ACC112 (cell line): Measurements from ENCODE around the gene BSN.

ENCODE experiments used
- H2AFZ ChIP-seq: fragments of 200-600 bp; sonication (generic); one replicate; pipeline ENCODE4 v1.6.0; 2017; ENCODE audit warnings: antibody characterized with exemption, low read length; ENCODE audit not compliant: unreplicated experiment
- H3K27ac ChIP-seq: fragments of 200-600 bp; sonication (generic); 2 replicates; pipeline ENCODE4 v1.5.1; 2014; ENCODE audit warnings: low read depth, mild to moderate bottlenecking, antibody characterized with exemption, low read length, moderate library complexity
- H3K27me3 ChIP-seq: fragments of 200-600 bp; sonication (generic); 2 replicates; pipeline ENCODE4 v1.6.1; 2014; ENCODE audit warnings: mild to moderate bottlenecking, antibody characterized with exemption, low read length, moderate library complexity, mixed read lengths; ENCODE audit not compliant: insufficient read depth
- H3K36me3 ChIP-seq: fragments of 200-600 bp; sonication (generic); 2 replicates; pipeline ENCODE4 v1.6.1; 2016; ENCODE audit warnings: mild to moderate bottlenecking, antibody characterized with exemption, low read length, moderate library complexity, mixed read lengths; ENCODE audit not compliant: insufficient read depth
- H3K4me1 ChIP-seq: fragments of 200-600 bp; sonication (generic); one replicate; pipeline ENCODE4 v1.6.1; 2016; ENCODE audit warnings: low read length, mixed read lengths; ENCODE audit not compliant: insufficient read depth, unreplicated experiment, control insufficient read depth
- H3K4me3 ChIP-seq: fragments of 200-600 bp; sonication (generic); 2 replicates; pipeline ENCODE4 v1.5.1; 2014; ENCODE audit warnings: mild to moderate bottlenecking, low read depth, low read length
- H3K79me2 ChIP-seq: fragments of 200-600 bp; sonication (generic); one replicate; pipeline ENCODE4 v1.6.0; 2016; ENCODE audit warnings: low read length; ENCODE audit not compliant: control insufficient read depth, unreplicated experiment, insufficient read depth

Gene BSN

DNA sequence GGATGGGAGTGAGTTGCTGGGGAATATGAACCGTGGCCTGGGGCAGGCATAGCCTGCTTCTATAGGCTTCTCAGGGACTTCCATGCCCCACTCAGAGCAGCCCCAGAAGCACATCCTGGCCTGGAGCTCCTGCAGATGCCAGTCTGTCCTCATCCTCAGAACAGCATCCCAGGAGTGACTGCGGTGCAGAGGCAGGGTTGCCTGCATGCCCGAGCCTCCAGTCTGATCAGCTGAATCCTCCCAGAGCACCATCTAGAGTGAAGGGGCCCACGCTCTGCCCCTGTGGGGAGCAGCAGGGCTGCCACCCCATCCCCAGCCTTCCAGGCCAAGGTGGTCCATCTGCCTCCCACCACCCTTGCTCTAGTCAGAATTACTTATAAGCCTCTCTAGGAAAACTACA is 75.2 kb downstream of the BSN start:
- Histone ChIP-seq H3K36me3 (no peaks in the 10 kb centered on the region), H3K79me2 (no peaks in the 10 kb centered on the region), H3K4me3 (no peak overlapping the region), H2AFZ (no peak overlapping the region), H3K27ac (no peak overlapping the region), H3K27me3 (0 out of 2 replicates have a peak, but pooled peaks cover 14% of the 10 kb centered on the region), H3K4me1 (no peaks in the 10 kb centered on the region)

DNA sequence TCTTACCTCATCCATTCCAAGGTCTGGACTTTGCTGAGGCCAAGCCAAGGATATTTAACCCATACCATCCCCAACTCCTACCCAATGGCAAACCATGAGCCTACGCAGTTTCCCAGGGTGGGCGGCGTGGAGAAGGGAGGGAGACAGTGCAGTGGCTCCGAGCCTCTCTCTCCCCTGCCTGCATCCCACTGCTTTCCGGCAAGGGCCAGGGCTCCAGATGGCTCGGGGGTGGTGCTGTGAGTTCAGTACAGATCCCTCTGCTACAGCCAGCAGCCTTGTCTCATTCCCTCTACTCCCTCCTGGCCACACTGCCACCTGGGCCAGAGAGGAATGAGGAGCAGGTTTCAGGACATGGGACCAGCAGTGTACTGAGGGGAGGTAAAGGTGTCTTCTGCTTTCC is 75.6 kb downstream of the BSN start:
- no peak overlapping the region for H3K27ac ChIP-seq
- no peaks in the 10 kb centered on the region for H3K4me1 ChIP-seq
- 0 out of 2 replicates have a peak, but pooled peaks cover 16% of the 10 kb centered on the region for H3K27me3 ChIP-seq
- no peak overlapping the region for H3K4me3 ChIP-seq
- no peaks in the 10 kb centered on the region for H3K36me3 ChIP-seq
- H2AFZ ChIP-seq: no peak overlapping the region
- no peaks in the 10 kb centered on the region for H3K79me2 ChIP-seq

DNA sequence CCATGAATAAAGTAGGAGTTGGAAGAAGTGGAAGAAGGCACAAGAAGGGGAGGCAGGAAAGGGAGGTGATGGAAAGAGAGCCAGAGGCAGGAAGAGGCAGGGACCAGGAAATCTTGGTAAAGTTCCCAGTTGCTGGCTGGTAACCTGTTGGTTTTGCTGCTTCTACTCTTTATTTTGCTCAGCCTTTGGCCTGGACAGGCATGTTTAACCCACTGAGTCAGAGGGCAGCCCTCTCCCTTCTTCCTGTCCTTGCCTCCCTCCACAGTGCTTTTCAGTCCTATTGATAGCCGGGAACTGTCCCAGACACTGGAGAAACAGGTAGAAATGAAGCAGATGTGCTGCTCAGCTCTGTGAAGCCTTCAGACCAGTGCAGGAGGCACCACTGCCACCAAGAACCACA is 76.5 kb downstream of the BSN start:
- no peak overlapping the region for H2AFZ ChIP-seq
- H3K4me3 ChIP-seq: no peak overlapping the region
- peaks cover 24% of the 10 kb centered on the region for H3K27me3 ChIP-seq
- H3K27ac ChIP-seq: no peak overlapping the region
- no peaks in the 10 kb centered on the region for H3K4me1 ChIP-seq
- H3K79me2 ChIP-seq: no peaks in the 10 kb centered on the region
- no peaks in the 10 kb centered on the region for H3K36me3 ChIP-seq

DNA sequence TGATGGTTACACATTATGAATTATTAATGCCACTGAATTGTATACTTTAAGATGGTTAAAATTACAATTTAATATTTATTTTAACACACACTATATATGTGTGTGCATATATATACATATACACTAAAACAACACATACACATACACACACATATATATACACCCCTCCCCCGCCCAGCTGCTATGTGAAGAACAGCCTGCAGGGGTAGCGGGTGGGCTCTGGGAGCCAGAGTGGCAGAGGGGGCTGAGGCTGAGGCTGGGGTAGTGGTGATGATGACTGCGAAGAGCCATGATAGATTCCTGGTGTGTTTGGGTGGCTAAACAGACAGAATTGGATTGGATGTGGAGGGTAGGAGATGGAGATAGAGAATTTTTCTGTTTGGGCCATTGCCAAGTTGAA is 80.5 kb downstream of the BSN start:
- no peak overlapping the region for H3K4me3 ChIP-seq
- no peaks in the 10 kb centered on the region for H3K79me2 ChIP-seq
- no peak overlapping the region for H3K27ac ChIP-seq
- H2AFZ ChIP-seq: no peak overlapping the region
- H3K27me3 ChIP-seq: peaks cover 14% of the 10 kb centered on the region
- peaks cover 7% of the 10 kb centered on the region for H3K4me1 ChIP-seq
- H3K36me3 ChIP-seq: no peaks in the 10 kb centered on the region

DNA sequence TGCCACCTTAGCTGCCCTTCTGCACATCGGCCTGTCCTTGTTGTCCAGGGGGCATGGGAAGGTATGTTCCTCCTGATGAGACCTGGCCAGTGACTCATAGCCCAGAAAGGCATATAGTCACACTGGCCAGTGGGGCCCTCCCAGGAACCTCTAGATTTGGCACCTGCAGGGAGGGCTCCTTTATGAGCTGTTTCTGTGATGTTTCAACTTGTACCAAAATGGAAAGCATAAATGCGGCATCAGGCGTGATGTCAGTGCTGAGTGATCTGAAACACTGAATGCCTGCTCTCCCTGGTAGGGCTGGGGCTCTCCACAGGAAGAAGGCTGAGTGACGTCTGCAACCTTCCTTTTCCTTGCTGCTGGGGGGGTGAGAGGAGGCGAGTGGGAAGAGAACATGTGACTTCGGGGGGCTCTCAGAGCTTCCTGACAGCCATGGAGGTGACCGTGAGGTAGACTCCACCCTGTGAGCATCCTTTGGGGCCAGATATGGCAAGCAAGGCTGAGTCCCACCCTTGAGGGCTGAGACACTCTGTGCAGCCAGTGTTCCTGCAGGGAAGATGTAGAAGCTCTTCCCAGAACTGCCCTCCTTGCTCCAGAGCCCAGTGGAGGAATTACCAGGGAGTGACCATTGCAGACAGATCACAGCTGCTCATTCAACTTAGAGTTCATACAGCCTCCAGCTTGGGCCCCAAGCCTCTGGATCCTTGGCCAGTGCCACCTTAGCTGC is 82.8 kb downstream of the BSN start:
- H3K36me3 ChIP-seq: no peaks in the 10 kb centered on the region
- H2AFZ ChIP-seq: no peak overlapping the region
- no peak overlapping the region for H3K4me3 ChIP-seq
- peaks cover 7% of the 10 kb centered on the region for H3K4me1 ChIP-seq
- H3K79me2 ChIP-seq: no peaks in the 10 kb centered on the region
- H3K27ac ChIP-seq: no peak overlapping the region
- H3K27me3 ChIP-seq: peaks cover 14% of the 10 kb centered on the region

DNA sequence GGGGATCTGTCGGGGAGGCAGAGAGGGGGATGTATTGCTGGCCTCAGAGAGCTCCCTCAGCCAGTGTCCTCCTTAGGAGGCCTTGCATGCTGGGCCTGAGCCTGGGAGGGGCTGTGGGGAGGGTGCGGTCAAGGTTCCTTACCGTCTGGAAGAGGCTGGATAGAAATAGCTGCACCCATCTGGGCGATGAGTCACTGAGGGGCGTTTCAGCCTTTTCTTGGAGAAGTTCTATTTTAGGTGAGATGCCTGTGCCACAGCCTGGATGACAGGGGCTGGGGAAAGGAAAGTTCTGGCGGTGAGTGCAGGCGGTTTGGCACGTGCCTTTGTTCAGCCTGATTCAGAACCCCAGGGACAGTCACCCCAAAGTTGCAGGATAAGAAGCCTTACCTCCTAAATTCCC is 84.2 kb downstream of the BSN start:
- Histone ChIP-seq H3K27ac (no peak overlapping the region), H3K27me3 (peaks cover 14% of the 10 kb centered on the region), H3K4me3 (no peak overlapping the region), H2AFZ (no peak overlapping the region), H3K36me3 (no peaks in the 10 kb centered on the region), H3K79me2 (no peaks in the 10 kb centered on the region), H3K4me1 (peaks cover 7% of the 10 kb centered on the region)

DNA sequence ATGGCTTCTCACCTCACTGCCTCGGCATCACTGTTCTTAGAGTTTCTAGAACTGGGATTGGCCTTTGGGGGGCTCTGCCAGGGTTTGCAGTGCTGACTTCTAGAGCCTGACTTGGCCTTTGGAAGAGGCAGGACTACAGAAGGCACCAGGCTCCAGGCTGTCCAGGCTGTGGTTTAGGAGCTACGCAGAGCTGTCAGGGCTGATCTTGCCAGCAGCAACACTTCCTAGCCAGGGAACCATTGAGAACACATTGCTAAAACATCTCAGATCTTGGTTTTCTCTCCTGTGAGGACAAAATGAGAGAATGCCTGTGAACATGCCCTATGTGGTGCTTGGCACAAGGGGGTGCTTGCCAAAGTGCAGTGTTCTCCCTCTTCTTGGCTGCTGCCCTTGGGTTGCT is 85.3 kb downstream of the BSN start:
- H3K4me3 ChIP-seq: no peak overlapping the region
- no peaks in the 10 kb centered on the region for H3K36me3 ChIP-seq
- H2AFZ ChIP-seq: no peak overlapping the region
- peaks cover 7% of the 10 kb centered on the region for H3K4me1 ChIP-seq
- H3K27me3 ChIP-seq: peaks cover 14% of the 10 kb centered on the region
- H3K27ac ChIP-seq: no peak overlapping the region
- H3K79me2 ChIP-seq: no peaks in the 10 kb centered on the region

DNA sequence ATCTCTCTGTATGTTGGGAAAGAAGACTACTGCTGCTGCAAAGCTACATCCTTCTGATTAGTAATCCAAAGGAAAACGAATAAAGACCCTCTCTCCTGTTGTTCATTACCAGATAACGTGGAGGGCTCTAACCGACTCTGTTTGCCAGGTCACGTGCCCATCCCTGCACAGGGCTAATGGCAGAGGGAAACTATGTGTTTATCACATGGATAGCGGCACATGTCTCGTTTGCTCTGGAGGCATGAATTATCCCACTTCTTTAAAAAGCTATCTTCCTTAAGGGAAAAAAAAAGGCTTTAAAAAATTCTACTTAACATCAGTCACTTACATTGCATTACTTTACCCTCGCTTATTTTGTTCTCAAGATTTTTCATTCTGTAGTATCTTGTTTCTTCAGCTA is 87.0 kb downstream of the BSN start:
- H3K27me3 ChIP-seq: peaks cover 3% of the 10 kb centered on the region; the same call in 1 of the 2 replicates
- peaks cover 7% of the 10 kb centered on the region for H3K4me1 ChIP-seq
- no peak overlapping the region for H2AFZ ChIP-seq
- no peak overlapping the region for H3K27ac ChIP-seq
- H3K79me2 ChIP-seq: no peaks in the 10 kb centered on the region
- no peak overlapping the region for H3K4me3 ChIP-seq
- H3K36me3 ChIP-seq: no peaks in the 10 kb centered on the region

DNA sequence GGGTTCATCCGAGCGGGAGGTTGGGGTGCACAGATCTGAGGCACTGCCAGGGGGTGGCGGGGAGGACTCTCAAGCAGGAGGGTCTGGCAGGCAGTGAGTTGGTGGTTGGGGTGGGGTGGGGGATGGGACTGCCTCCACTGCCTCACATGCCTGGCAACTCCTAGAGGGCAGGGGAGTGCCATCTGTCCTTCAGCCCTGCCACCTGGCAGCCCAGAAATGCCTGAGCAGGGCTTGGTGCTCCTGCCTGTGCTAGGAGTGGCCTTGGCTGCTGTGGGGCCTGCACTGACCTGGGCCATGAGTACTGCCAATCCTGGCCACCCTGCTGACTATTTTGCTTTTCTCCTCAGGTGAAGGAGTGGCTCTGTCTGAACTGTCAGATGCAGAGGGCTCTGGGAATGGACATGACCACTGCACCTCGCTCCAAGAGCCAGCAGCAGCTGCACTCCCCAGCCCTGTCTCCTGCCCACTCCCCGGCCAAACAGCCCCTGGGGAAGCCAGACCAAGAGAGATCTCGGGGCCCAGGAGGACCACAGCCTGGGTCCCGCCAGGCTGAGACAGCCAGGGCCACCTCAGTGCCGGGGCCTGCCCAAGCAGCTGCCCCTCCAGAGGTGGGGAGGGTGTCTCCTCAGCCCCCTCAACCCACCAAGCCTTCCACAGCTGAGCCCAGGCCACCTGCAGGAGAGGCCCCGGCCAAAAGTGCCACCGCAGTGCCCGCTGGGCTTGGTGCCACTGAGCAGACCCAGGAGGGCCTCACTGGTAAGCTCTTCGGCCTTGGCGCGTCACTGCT is 87.8 kb downstream of the BSN start:
- Histone ChIP-seq H3K79me2 (no peaks in the 10 kb centered on the region), H2AFZ (no peak overlapping the region), H3K4me3 (no peak overlapping the region), H3K27ac (no peak overlapping the region), H3K27me3 (peaks cover 3% of the 10 kb centered on the region; the same call in 1 of the 2 replicates), H3K36me3 (no peaks in the 10 kb centered on the region), H3K4me1 (peaks cover 7% of the 10 kb centered on the region)

DNA sequence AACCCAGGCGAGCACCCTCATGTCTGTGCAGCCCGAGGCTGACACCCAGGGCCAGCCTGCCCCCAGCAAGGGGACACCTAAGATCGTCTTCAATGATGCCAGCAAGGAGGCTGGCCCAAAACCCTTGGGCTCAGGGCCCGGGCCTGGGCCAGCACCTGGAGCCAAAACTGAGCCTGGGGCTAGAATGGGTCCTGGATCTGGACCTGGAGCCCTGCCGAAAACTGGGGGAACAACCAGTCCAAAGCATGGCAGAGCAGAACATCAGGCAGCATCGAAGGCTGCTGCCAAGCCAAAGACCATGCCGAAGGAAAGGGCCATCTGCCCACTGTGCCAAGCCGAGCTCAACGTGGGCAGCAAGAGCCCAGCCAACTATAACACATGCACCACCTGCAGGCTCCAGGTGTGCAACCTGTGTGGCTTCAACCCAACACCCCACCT is 88.5 kb downstream of the BSN start:
- Histone ChIP-seq H3K4me1 (peaks cover 8% of the 10 kb centered on the region), H3K36me3 (no peaks in the 10 kb centered on the region), H3K4me3 (no peak overlapping the region), H3K27ac (no peak overlapping the region), H2AFZ (no peak overlapping the region), H3K27me3 (peaks cover 3% of the 10 kb centered on the region; the same call in 1 of the 2 replicates), H3K79me2 (no peaks in the 10 kb centered on the region)

DNA sequence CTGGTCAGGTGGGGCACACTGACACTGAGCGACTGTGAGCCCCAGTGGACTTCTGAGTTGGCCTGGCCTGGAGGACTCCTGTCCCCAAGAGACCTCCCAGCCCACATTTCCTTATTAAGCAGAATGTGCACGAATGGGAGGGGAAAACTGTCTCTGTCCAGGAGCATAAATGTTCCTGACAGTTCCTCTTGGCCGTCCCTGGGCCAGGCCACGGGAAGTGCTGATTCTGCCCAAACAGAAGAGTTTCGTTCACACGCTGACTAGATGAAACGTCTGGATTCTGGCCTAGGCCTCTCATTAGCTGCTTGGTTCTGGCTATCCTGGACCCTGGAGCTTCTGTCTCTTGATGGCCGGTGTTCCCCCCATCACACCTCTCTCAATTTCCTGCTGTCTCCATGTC is 90.4 kb downstream of the BSN start:
- Histone ChIP-seq H3K4me3 (no peak overlapping the region), H3K27ac (no peak overlapping the region), H3K4me1 (peaks cover 4% of the 10 kb centered on the region), H3K79me2 (no peaks in the 10 kb centered on the region), H3K27me3 (peaks cover 3% of the 10 kb centered on the region; the same call in 1 of the 2 replicates), H2AFZ (no peak overlapping the region), H3K36me3 (no peaks in the 10 kb centered on the region)
